ENCODE measurements around the gene SLC39A11. TPM values are rescaled to one million over a fixed set of nuclear protein-coding genes. Genes with fewer than 3 reads are reported as not detected.
"Not testable (repeated sequence)": the region's sequence is repeated elsewhere in the genome, so short reads cannot be mapped to it uniquely, and the experiment has no call there.

SLC39A11 gene
- polyA plus RNA-seq, 3 donors, result 26.5 to 28.6 (median 26.7) TPM

- no peak for DNase-seq (ENCODE audit: extremely low read depth in 1 of 11, low read depth in 9 of 11, low spot score in 4 of 11)
Observed at GRCh38 chr17:73027130-73027741, 65.3 kb downstream of the SLC39A11 start.

GRCh38 chr17:73025041-73025560 is 67.4 kb downstream of the SLC39A11 start:
- no peak for DNase-seq (ENCODE audit: extremely low read depth in 1 of 11, low read depth in 9 of 11, low spot score in 4 of 11)

- no peak for DNase-seq (ENCODE audit: extremely low read depth in 1 of 11, low read depth in 9 of 11, low spot score in 4 of 11)
Observed at GRCh38 chr17:73023759-73024158, 68.7 kb downstream of the SLC39A11 start.

- DNase-seq (ENCODE audit: extremely low read depth in 1 of 11, low read depth in 9 of 11, low spot score in 4 of 11), result no peak
Observed at GRCh38 chr17:73022694-73023093, 69.8 kb downstream of the SLC39A11 start.

- no peak for DNase-seq (ENCODE audit: extremely low read depth in 1 of 11, low read depth in 9 of 11, low spot score in 4 of 11)
Observed at GRCh38 chr17:73021771-73022170, 70.7 kb downstream of the SLC39A11 start.

GRCh38 chr17:73020110-73020509 is 72.4 kb downstream of the SLC39A11 start:
- no peak for DNase-seq (ENCODE audit: extremely low read depth in 1 of 11, low read depth in 9 of 11, low spot score in 4 of 11)

- no peak for DNase-seq (ENCODE audit: extremely low read depth in 1 of 11, low read depth in 9 of 11, low spot score in 4 of 11)
Observed at GRCh38 chr17:73018599-73018998, 73.9 kb downstream of the SLC39A11 start.

GRCh38 chr17:73017658-73018057 is 74.8 kb downstream of the SLC39A11 start:
- no peak for DNase-seq (ENCODE audit: extremely low read depth in 1 of 11, low read depth in 9 of 11, low spot score in 4 of 11)

GRCh38 chr17:73015722-73016276 is 76.7 kb downstream of the SLC39A11 start:
- DNase-seq (ENCODE audit: extremely low read depth in 1 of 11, low read depth in 9 of 11, low spot score in 4 of 11), result no peak

GRCh38 chr17:73013816-73014663 is 78.4 kb downstream of the SLC39A11 start:
- DNase-seq (ENCODE audit: extremely low read depth in 1 of 11, low read depth in 9 of 11, low spot score in 4 of 11), result peak in 1 of 11 donors; percentile 7

GRCh38 chr17:73013301-73013700 is 79.2 kb downstream of the SLC39A11 start:
- no peak for DNase-seq (ENCODE audit: extremely low read depth in 1 of 11, low read depth in 9 of 11, low spot score in 4 of 11)

GRCh38 chr17:73011016-73011486 is 81.4 kb downstream of the SLC39A11 start:
- no peak for DNase-seq (ENCODE audit: extremely low read depth in 1 of 11, low read depth in 9 of 11, low spot score in 4 of 11)

GRCh38 chr17:73010414-73010813 is 82.1 kb downstream of the SLC39A11 start:
- DNase-seq (ENCODE audit: extremely low read depth in 1 of 11, low read depth in 9 of 11, low spot score in 4 of 11), result no peak

- DNase-seq (ENCODE audit: extremely low read depth in 1 of 11, low read depth in 9 of 11, low spot score in 4 of 11), result no peak
Observed at GRCh38 chr17:73007407-73007806, 85.1 kb downstream of the SLC39A11 start.

- DNase-seq (ENCODE audit: extremely low read depth in 1 of 11, low read depth in 9 of 11, low spot score in 4 of 11), result no peak
Observed at GRCh38 chr17:73005360-73005759, 87.1 kb downstream of the SLC39A11 start.

GRCh38 chr17:73003487-73003886 is 89.0 kb downstream of the SLC39A11 start:
- no peak for DNase-seq (ENCODE audit: extremely low read depth in 1 of 11, low read depth in 9 of 11, low spot score in 4 of 11)

GRCh38 chr17:73000832-73001231 is 91.7 kb downstream of the SLC39A11 start:
- DNase-seq (ENCODE audit: extremely low read depth in 1 of 11, low read depth in 9 of 11, low spot score in 4 of 11), result no peak

- DNase-seq (ENCODE audit: extremely low read depth in 1 of 11, low read depth in 9 of 11, low spot score in 4 of 11), result not testable (repeated sequence)
Observed at GRCh38 chr17:72999474-72999873, 93.0 kb downstream of the SLC39A11 start.

- DNase-seq (ENCODE audit: extremely low read depth in 1 of 11, low read depth in 9 of 11, low spot score in 4 of 11), result no peak
Observed at GRCh38 chr17:72998343-72998742, 94.1 kb downstream of the SLC39A11 start.

GRCh38 chr17:72997559-72997958 is 94.9 kb downstream of the SLC39A11 start:
- DNase-seq (ENCODE audit: extremely low read depth in 1 of 11, low read depth in 9 of 11, low spot score in 4 of 11), result no peak

Data from renal cortex interstitium (tissue), 11 donors.